NCI-H2107 (cell line): ENCODE results near the gene CD40.
"Not testable (repeated sequence)": the region's sequence is repeated elsewhere in the genome, so short reads cannot be mapped to it uniquely, and the experiment has no call there.

Experiments used
- DNase-seq: peaks from one replicate; lab custom pipeline; 2025; lab: John Stamatoyannopoulos, UW

Gene CD40

GRCh38 chr20:46117704-46118467 lies at the start of gene CD40:
CD40 (plus strand) TSS chr20:46118314; CDS start chr20:46118344, 30 bp downstream.
- DNase-seq, result no peak

- no peak for DNase-seq
These were observed 47.8 kb upstream of the CD40 start for GRCh38 chr20:46070215-46070900.

- no peak for DNase-seq
These were observed 46.5 kb upstream of the CD40 start for GRCh38 chr20:46071573-46071972.

GRCh38 chr20:46073024-46073423 lies 45.1 kb upstream of the CD40 start:
- no peak for DNase-seq

- DNase-seq, result no peak
These were observed 44.7 kb upstream of the CD40 start for GRCh38 chr20:46073443-46073842.

GRCh38 chr20:46074006-46074405 lies 44.1 kb upstream of the CD40 start:
- no peak for DNase-seq

- no peak for DNase-seq
These were observed 41.3 kb upstream of the CD40 start for GRCh38 chr20:46076806-46077205.

GRCh38 chr20:46077642-46078305 lies 40.3 kb upstream of the CD40 start:
- DNase-seq, result no peak

- no peak for DNase-seq
These were observed 39.2 kb upstream of the CD40 start for GRCh38 chr20:46078954-46079353.

- no peak for DNase-seq
These were observed 37.0 kb upstream of the CD40 start for GRCh38 chr20:46081074-46081473.

- DNase-seq, result no peak
These were observed 35.0 kb upstream of the CD40 start for GRCh38 chr20:46083101-46083500.

- no peak for DNase-seq
These were observed 34.5 kb upstream of the CD40 start for GRCh38 chr20:46083531-46084061.

GRCh38 chr20:46084805-46085178 lies 33.3 kb upstream of the CD40 start:
- no peak for DNase-seq

GRCh38 chr20:46085179-46085851 lies 32.8 kb upstream of the CD40 start:
- no peak for DNase-seq

GRCh38 chr20:46087161-46087560 lies 31.0 kb upstream of the CD40 start:
- no peak for DNase-seq

- DNase-seq, result no peak
These were observed 29.5 kb upstream of the CD40 start for GRCh38 chr20:46088409-46089166.

- DNase-seq, result no peak
These were observed 29.0 kb upstream of the CD40 start for GRCh38 chr20:46089167-46089416.

- peak; percentile 78 for DNase-seq
These were observed 28.4 kb upstream of the CD40 start, which contains the start of gene NCOA5 for GRCh38 chr20:46089417-46090388. NCOA5 (minus strand) TSS chr20:46089962; CDS start chr20:46079424, 10,538 bp downstream.

- not testable (repeated sequence) for DNase-seq
These were observed 26.2 kb upstream of the CD40 start for GRCh38 chr20:46091622-46092535.
